HS-27A (cell line): ENCODE measurements around the gene NOBOX.
"Not testable (repeated sequence)": the region's sequence is repeated elsewhere in the genome, so short reads cannot be mapped to it uniquely, and the experiment has no call there.

Experiments used
- DNase-seq: peaks from one replicate; pipeline ENCODE4 v3.0.0-alpha.2; 2012; ENCODE audit warnings: low read depth, missing footprints

NOBOX gene

GRCh38 chr7:144403649-144404061 is at the start of gene NOBOX:
Gene NOBOX, minus strand, starts transcription at chr7:144403693.
- no peak for DNase-seq

GRCh38 chr7:144452064-144452463 is 48.6 kb upstream of the NOBOX start:
- no peak for DNase-seq

DNA sequence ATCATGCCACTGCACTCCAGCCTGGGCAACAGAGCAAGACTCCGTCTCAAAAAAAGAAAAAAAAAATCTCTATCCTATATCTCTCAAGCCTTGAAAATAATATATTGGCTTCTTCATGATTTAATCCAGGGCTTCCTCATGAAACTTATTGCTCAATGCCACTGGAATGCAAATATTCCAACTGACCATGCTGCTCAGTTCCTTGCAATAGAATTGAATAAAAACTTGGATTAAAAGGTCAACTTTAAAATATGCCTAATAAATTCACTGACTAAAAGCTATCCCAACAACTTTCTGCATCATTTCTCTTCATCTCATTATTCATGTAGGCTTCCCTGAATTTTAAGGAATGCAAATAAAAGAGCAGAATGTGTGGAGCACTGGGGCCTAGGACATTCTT is 42.1 kb upstream of the NOBOX start:
- DNase-seq: no peak

DNA sequence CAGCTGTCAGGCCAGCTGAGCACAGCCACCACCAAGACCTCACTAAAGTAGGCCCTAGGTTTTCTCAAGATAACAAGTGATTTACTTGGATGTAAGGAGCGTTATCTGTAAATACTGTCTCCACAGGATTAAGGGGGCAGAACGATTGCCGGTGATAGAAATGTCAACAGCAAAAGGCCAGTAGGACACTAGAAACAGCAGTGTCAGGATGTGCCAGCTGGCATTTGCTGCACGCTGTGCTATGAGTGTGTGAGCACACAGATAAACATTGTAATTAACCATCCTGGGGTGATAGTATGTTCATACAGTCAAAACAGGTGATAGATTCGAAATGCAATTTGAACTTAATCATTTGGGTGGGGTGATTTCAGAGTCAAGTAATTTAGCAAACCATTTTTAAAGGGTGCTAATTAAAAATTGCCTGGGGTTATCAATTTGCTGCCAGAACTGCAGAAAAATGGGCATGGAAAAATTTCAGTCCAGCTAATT is 36.3 kb upstream of the NOBOX start:
- no peak for DNase-seq

GRCh38 chr7:144438759-144439158 is 35.3 kb upstream of the NOBOX start:
- DNase-seq: no peak

- DNase-seq: no peak
Observed at GRCh38 chr7:144437370-144438191, 34.1 kb upstream of the NOBOX start.

- DNase-seq: no peak
Observed at GRCh38 chr7:144436500-144436899, 33.0 kb upstream of the NOBOX start.

DNA sequence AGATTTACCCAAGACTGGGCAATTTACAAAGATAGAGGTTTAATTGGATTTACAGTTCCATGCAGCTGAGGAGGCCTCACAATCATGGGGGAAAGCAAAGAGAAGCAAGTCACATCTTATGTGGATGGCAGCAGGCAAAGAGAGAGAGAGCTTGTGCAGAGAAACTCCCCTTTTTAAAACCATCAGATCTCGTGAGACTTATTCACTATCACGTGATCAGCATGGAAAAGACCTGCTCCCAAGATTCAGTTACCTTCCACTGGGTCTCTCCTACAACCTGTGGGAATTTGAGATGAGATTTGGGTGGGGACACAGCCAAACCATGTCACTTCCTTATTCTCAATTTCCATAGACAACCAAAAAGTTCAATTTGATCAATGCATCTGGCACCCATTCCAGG is 24.9 kb upstream of the NOBOX start:
- DNase-seq: no peak

DNA sequence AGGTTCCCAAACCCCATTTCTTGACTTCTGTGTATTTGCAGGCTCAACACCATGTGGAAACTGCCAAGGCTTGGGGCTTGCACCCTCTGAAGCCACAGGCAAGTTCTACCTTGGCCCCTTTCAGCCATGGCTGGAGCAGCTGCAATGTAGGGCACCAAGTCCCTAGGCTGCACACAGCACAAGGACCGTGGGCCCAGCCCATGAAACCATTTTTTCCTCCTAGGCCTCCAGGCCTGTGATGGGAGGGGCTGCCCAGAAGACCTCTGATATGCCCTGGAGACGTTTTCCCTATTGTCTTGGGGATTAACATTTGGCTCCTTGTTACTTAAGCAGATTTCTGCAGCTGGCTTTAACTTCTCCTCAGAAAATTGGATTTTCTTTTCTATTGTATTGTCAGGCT is 24.0 kb upstream of the NOBOX start:
- DNase-seq: not testable (repeated sequence)

DNA sequence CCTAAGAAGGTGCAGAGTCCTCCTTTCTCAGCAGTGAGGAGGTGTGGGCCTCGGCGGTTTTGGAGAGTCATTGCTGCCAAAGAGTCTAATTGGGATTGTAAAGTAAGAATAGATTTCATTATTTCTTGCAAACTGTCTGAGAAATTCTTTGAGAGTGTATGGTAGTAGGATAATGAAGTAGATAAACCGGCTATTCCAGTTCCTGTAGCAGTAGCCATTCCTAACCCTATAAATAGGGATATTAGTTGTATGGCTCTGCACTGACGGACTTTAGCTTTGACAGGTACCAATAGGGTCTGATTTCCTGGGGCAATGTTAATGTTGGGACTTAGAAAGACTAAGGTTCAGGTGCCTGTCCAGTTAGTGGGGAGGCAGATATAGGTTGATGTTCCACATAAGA is 15.4 kb upstream of the NOBOX start:
- DNase-seq: not testable (repeated sequence)

DNA sequence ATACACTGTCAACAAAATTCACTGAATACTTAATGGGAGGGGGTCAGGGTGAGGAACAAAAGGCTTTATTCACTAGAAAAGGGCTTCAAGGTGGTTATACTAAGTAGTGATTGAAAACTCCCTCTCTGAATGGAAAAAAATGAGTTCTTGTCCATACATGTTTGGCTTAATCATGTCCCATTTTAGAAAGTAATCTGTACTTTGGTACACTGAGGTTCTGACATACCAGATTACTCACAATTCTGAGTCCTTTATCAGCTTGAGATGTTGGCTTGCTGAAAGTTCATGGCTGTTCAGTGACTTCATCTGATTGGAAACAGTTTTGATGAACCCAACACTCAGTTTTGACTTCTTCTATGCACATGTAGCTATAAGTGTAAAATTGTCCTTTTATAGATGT is 12.8 kb upstream of the NOBOX start:
- DNase-seq: no peak

DNA sequence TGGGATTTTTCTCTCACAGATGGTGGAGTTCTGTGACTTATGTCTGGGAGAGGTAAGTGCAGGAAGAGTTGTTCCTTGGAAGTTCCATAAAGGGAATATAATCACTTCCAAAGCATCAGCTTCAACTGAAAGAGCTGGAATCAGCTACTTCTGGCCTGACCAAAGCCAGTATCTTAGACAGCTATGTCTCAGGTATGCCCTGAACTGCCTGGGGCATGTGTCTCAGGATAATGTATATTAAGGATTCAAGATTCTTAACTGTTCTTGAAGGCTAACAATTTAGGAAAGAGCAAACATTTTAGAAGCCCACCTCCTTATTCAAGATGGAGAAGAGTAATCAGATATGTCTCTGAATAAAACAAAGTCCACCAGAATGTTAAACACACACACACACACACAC is 12.4 kb upstream of the NOBOX start:
- no peak for DNase-seq

- DNase-seq: no peak
Observed at GRCh38 chr7:144414815-144415214, 11.3 kb upstream of the NOBOX start.

GRCh38 chr7:144410441-144410840 is 6.9 kb upstream of the NOBOX start:
- no peak for DNase-seq

- no peak for DNase-seq
Observed at GRCh38 chr7:144408121-144408520, 4.6 kb upstream of the NOBOX start.

GRCh38 chr7:144407266-144407931 is 3.9 kb upstream of the NOBOX start:
- no peak for DNase-seq

DNA sequence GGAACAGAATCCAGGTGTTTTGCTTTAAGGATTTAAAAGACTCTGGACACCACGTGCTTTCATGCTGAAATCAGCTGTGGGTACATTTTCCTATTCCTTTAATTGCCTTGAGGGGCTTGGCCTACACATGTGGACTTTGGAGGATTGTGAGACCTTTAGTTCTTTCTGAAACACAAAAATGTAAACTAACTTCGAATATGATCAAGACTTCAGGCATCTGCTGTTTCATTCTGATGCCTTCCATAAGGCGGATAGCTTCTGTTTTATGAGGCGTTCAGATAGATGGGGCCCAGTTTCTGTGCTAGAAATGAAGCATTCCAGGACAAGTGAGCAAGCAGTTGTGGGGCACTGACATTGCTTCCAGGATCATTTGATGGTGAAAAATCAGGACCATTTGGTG is 1.5 kb upstream of the NOBOX start:
- DNase-seq: no peak

- no peak for DNase-seq
Observed at GRCh38 chr7:144403102-144403501, 391 bp downstream of the NOBOX start.

DNA sequence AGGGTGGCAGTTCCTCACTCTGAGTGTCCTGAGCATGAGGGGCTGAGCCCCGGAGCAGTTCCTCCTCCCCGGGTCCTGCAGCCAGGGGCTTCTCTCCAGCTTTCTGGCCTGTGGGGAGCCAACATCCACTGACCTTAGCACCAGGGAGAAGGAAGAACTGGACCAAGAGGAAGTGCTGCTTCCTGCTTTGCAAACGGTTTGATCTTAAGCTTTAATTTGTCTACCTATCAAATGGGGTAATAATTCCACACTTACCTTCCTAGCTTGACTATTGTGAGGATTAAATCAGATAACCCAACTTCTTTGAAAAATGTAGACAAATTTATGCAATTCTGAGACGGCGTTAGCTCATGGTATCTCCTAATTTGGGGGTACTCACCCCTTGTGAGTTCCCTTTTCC is 2.0 kb downstream of the NOBOX start:
- no peak for DNase-seq

DNA sequence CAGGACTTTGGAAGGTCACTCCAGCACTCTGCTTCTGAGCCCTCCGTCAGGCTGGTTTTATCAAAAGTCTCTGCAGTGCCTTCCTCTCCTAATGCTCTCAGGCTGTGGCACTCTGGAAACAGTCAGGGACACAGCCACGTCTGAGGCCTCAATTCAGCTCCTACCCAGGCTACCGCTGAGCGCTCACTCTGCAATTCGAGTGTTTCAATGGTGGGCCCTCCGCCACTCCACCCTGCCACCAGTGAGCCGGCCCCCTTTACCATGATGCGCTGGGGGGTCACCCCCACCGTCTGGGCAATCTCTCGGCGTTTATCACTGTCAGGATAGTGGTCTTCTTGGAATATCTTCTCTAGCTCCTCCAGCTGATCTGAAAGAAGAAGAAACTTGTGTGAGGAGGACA is 3.5 kb downstream of the NOBOX start:
- DNase-seq: no peak

DNA sequence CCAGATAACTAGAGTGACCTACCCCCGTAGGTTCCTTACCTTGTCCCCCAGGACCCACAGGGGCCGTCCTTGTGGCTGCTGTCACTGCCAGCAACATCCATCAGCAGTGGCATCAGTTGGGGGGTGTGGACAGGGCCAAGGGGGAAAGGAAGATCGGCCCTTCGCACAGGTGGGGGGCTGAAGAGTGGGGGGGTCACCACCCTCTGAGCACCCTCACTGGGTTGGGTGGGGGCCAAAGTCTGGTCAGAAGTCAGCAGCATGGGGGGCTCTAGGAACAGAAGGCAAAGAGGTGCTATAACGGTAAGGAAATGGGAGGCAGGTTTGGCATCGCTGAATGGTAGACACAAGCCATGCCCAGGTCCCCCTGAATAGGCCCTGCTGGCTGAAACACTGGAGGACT is 4.6 kb downstream of the NOBOX start:
- no peak for DNase-seq

DNA sequence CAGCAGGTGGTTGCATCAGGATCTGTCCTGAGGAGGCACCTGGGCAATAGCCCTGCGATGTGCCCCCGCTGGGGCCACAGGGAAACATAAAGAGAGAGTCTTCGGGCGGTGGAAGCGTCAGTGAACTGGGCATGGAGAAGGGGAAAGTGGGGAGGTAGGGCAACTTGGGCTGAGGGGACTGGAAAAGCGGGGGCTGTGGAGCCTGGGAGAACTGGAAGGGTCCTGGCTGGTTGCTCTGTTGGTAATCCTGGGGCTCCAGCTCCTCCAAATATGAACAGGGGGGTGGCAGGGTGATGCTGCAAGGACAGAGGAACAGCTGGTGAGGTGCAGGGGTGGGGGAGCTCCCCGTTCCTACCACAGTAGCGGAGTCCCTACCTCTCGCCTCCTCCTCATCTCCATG is 5.2 kb downstream of the NOBOX start:
- no peak for DNase-seq

DNA sequence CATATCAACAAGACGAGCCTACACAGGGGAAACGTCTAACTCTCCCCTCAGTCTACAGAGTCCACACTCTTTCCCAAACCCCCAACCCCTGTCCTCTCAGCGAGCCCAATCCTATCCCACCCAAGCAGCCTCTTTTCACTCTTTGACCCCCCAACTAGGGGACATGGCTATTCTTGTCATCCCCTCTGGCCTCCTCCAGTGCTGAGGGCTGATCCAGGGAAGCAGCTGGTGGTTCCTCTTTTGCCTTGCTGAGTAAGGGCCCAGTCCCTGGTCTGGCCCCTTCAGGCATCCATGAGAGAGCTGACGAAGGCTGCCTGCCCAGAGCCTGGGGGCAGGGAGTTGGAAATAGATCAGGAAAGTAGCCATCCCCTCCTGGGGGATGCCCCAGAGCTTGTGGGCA is 6.4 kb downstream of the NOBOX start:
- no peak for DNase-seq

- no peak for DNase-seq
Observed at GRCh38 chr7:144391823-144392255, 11.7 kb downstream of the NOBOX start.
